Thymus (tissue), 11 donors: Measurements from ENCODE around the gene KRT9. TPM values are rescaled to one million over a fixed set of nuclear protein-coding genes. Genes with fewer than 3 reads are reported as not detected.
"Not testable (repeated sequence)": the region's sequence is repeated elsewhere in the genome, so short reads cannot be mapped to it uniquely, and the experiment has no call there.

ENCODE experiments used
- DNase-seq, 9 donors: peaks; one replicate each; pipeline ENCODE4 v3.0.0-alpha.2; 2013; ENCODE audit warnings: low spot score in 9 of 9, low read depth in 6 of 9, missing footprints in 1 of 9
- H3K27ac ChIP-seq, 2 donors: one replicate each; pipeline ENCODE4 v1.5.1; 2013; ENCODE audit warnings: control low read depth in 1 of 2, low read depth in 1 of 2, low read length in 1 of 2, mild to moderate bottlenecking in 1 of 2, moderate library complexity in 1 of 2
- H3K27me3 ChIP-seq, 2 donors: one replicate each; pipeline ENCODE4 v1.5.1; 2013; ENCODE audit warnings: low read length in 1 of 2; ENCODE audit not compliant: control insufficient read depth in 2 of 2, insufficient read depth in 1 of 2
- H3K36me3 ChIP-seq, 2 donors: one replicate each; pipeline ENCODE4 v1.5.1; 2013; ENCODE audit warnings: low read length in 1 of 2, mild to moderate bottlenecking in 1 of 2, moderate library complexity in 1 of 2; ENCODE audit not compliant: control insufficient read depth in 2 of 2, insufficient read depth in 2 of 2
- H3K4me1 ChIP-seq, 2 donors: one replicate each; pipeline ENCODE4 v1.5.1; 2013; ENCODE audit warnings: low read length in 2 of 2; ENCODE audit not compliant: control insufficient read depth in 2 of 2, insufficient read depth in 2 of 2
- H3K4me3 ChIP-seq, 2 donors: one replicate each; pipeline ENCODE4 v1.5.1; 2013; ENCODE audit warnings: low read length in 2 of 2, control low read depth in 1 of 2, mild to moderate bottlenecking in 1 of 2
- H3K9me3 ChIP-seq, 2 donors: one replicate each; pipeline ENCODE4 v1.5.1; 2013; ENCODE audit warnings: low read length in 1 of 2, mild to moderate bottlenecking in 1 of 2; ENCODE audit not compliant: control insufficient read depth in 2 of 2, insufficient read depth in 1 of 2
- WGBS: extraction: QIAGEN DNeasy Blood & Tissue Kit; methylation state at CpG from one replicate; pipeline ENCODE4 v1.1.7; 2013; 5-methylcytosine and 5-hydroxymethylcytosine counted together
- polyA plus RNA-seq: library from polyadenylated mRNA; stranded (reverse); fragments of 200-250 nt; gene quantifications from one replicate; pipeline ENCODE4 v1.2.3, GENCODE V29; 2013
- total RNA-seq: library from RNA; stranded (reverse); fragments of 120-200 nt; gene quantifications from one replicate; pipeline ENCODE4 v1.2.4, GENCODE V29; 2013
- donor health status: healthy.

The KRT9 gene
- total and polyA plus RNA-seq, 2 donors = 1.7 to 60.7 TPM

GRCh38 chr17:41580244-41580575, 8.4 kb upstream of the KRT9 start:
- Histone ChIP-seq H3K4me1 (peaks cover 0 to 3% of the 10 kb centered on the region in 2 donors), H3K27ac (no peak overlapping the region), H3K36me3 (no peaks in the 10 kb centered on the region), H3K27me3 (peaks cover 0 to 9% of the 10 kb centered on the region in 2 donors), H3K4me3 (no peak overlapping the region), H3K9me3 (no peaks in the 10 kb centered on the region)
- DNase-seq = no peak
- WGBS = 91% methylated on average over 2 of the region's 2 CpGs

- Histone ChIP-seq H3K4me3 (no peak overlapping the region), H3K27me3 (peaks cover 0 to 9% of the 10 kb centered on the region in 2 donors), H3K9me3 (no peaks in the 10 kb centered on the region), H3K4me1 (peaks cover 0 to 3% of the 10 kb centered on the region in 2 donors), H3K36me3 (no peaks in the 10 kb centered on the region), H3K27ac (no peak overlapping the region)
- peak; percentile 16 to 80 (median 55) for DNase-seq
- WGBS = 52% methylated on average over 18 of the region's 18 CpGs
Observed at GRCh38 chr17:41579484-41580243, 7.8 kb upstream of the KRT9 start.

GRCh38 chr17:41578971-41579370, 7.1 kb upstream of the KRT9 start:
- Histone ChIP-seq H3K27ac (no peak overlapping the region), H3K36me3 (no peaks in the 10 kb centered on the region), H3K4me1 (peaks cover 0 to 3% of the 10 kb centered on the region in 2 donors), H3K27me3 (peaks cover 0 to 9% of the 10 kb centered on the region in 2 donors), H3K9me3 (no peaks in the 10 kb centered on the region), H3K4me3 (no peak overlapping the region)
- WGBS = 83% methylated on average over 5 of the region's 5 CpGs
- DNase-seq = no peak

- Histone ChIP-seq H3K4me1 (peaks cover 0 to 3% of the 10 kb centered on the region in 2 donors), H3K9me3 (no peaks in the 10 kb centered on the region), H3K4me3 (no peak overlapping the region), H3K27ac (no peak overlapping the region), H3K36me3 (no peaks in the 10 kb centered on the region), H3K27me3 (peaks cover 0 to 9% of the 10 kb centered on the region in 2 donors)
- no peak for DNase-seq
- WGBS = 97% methylated on average over 1 of the region's 1 CpG
Observed at GRCh38 chr17:41578538-41578937, 6.7 kb upstream of the KRT9 start.

- WGBS = 87% methylated on average over 4 of the region's 4 CpGs
Observed at GRCh38 chr17:41576740-41577139, 4.9 kb upstream of the KRT9 start.

GRCh38 chr17:41575336-41575735, 3.5 kb upstream of the KRT9 start:
- Histone ChIP-seq H3K4me1 (peaks cover 0 to 3% of the 10 kb centered on the region in 2 donors), H3K27me3 (peaks cover 0 to 14% of the 10 kb centered on the region in 2 donors), H3K9me3 (no peaks in the 10 kb centered on the region), H3K4me3 (no peak overlapping the region), H3K27ac (no peak overlapping the region), H3K36me3 (no peaks in the 10 kb centered on the region)
- WGBS = 82% methylated on average over 3 of the region's 3 CpGs
- DNase-seq = no peak

More at GRCh38 chr17:41576740-41577139, 4.9 kb upstream of the KRT9 start:
- DNase-seq, H3K9me3 ChIP-seq, H3K4me1 ChIP-seq, H3K27ac ChIP-seq, H3K36me3 ChIP-seq, H3K4me3 ChIP-seq: not testable (repeated sequence)
- H3K27me3 ChIP-seq = peaks cover 0 to 12% of the 10 kb centered on the region in 2 donors

GRCh38 chr17:41567317-41567716, 4.5 kb downstream of the KRT9 start:
- no peaks in the 10 kb centered on the region for H3K36me3 ChIP-seq
- H3K4me3 ChIP-seq = no peak overlapping the region
- peaks cover 4 to 10% of the 10 kb centered on the region in 2 donors for H3K9me3 ChIP-seq
- WGBS = 65% methylated on average over 6 of the region's 6 CpGs
- H3K27ac ChIP-seq = peak overlapping the region in 1 of 2 donors; percentile 64
- no peak for DNase-seq
- no peaks in the 10 kb centered on the region for H3K4me1 ChIP-seq
- peaks cover 0 to 7% of the 10 kb centered on the region in 2 donors for H3K27me3 ChIP-seq

GRCh38 chr17:41565338-41565737, 6.5 kb downstream of the KRT9 start:
- no peak for DNase-seq
- Histone ChIP-seq H3K4me1 (no peaks in the 10 kb centered on the region), H3K27ac (no peak overlapping the region), H3K9me3 (peaks cover 4 to 10% of the 10 kb centered on the region in 2 donors), H3K36me3 (no peaks in the 10 kb centered on the region), H3K27me3 (peaks cover 0 to 4% of the 10 kb centered on the region in 2 donors), H3K4me3 (no peak overlapping the region)

GRCh38 chr17:41563607-41564170, 8.2 kb downstream of the KRT9 start:
- Histone ChIP-seq H3K27ac (no peak overlapping the region), H3K27me3 (peaks cover 0 to 6% of the 10 kb centered on the region in 2 donors), H3K4me1 (no peaks in the 10 kb centered on the region), H3K4me3 (no peak overlapping the region), H3K9me3 (peaks cover 4 to 10% of the 10 kb centered on the region in 2 donors), H3K36me3 (no peaks in the 10 kb centered on the region)
- 67% methylated on average over 3 of the region's 3 CpGs for WGBS
- no peak for DNase-seq
